ENCODE results near the gene OR2J3.
"Not testable (repeated sequence)": the region's sequence is repeated elsewhere in the genome, so short reads cannot be mapped to it uniquely, and the experiment has no call there.

Gene OR2J3

GRCh38 chr6:29087213-29087612, 20.6 kb upstream of the OR2J3 start, which contains the start of gene OR2B3:
Gene OR2B3, minus strand, starts transcription at chr6:29087313. Its CDS starts 65 bp downstream, at chr6:29087248.
- Histone ChIP-seq H3K27me3 (ENCODE audit: insufficient read depth, poor library complexity, severe bottlenecking) (no peaks in the 10 kb centered on the region), H3K36me3 (ENCODE audit: low read depth) (no peaks in the 10 kb centered on the region), H3K4me1 (ENCODE audit: insufficient read depth, poor library complexity, severe bottlenecking) (no peaks in the 10 kb centered on the region), H3K4me3 (ENCODE audit: severe bottlenecking) (no peak within 1 kb of the TSS), H3K27ac (ENCODE audit: poor library complexity, severe bottlenecking) (no peak within 1 kb of the TSS), H3K9me3 (ENCODE audit: severe bottlenecking) (peaks cover 4% of the 10 kb centered on the region)
- DNase-seq (ENCODE audit: low spot score) (no peak), ATAC-seq (ENCODE audit: low read depth) (no peak)
- TF ChIP-seq CTCF (IDR thresholded peaks at IDR 0.05; ENCODE audit: poor library complexity, severe bottlenecking) = no peak

GRCh38 chr6:29092957-29093356, 14.9 kb upstream of the OR2J3 start:
- no peak for ATAC-seq (ENCODE audit: low read depth)
- Histone ChIP-seq H3K27ac (ENCODE audit: poor library complexity, severe bottlenecking) (no peak overlapping the region), H3K9me3 (ENCODE audit: severe bottlenecking) (peaks cover 4% of the 10 kb centered on the region), H3K4me3 (ENCODE audit: severe bottlenecking) (no peak overlapping the region), H3K36me3 (ENCODE audit: low read depth) (no peaks in the 10 kb centered on the region), H3K27me3 (ENCODE audit: insufficient read depth, poor library complexity, severe bottlenecking) (peaks cover 3% of the 10 kb centered on the region), H3K4me1 (ENCODE audit: insufficient read depth, poor library complexity, severe bottlenecking) (no peaks in the 10 kb centered on the region)
- TF ChIP-seq CTCF (IDR thresholded peaks at IDR 0.05; ENCODE audit: poor library complexity, severe bottlenecking) = no peak
- no peak for DNase-seq (ENCODE audit: low spot score)

DNA sequence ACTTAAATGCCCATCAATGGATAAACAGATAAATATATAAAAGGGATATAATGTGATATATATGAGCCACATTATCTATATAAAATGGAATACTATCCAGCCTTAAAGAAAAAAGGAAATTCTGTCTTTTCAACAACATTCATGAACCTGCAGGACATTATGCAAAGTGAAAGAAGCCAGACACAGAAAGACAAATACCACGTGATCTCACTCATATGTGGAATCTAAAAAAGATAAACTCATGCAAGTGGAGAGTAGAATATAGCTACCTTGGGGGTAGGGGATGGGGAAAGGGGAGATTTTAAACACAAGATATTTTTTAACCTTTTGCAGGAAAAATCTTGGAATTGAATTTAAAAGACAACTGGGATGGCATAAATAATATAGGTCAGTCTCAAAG, 10.1 kb upstream of the OR2J3 start:
- DNase-seq (ENCODE audit: low spot score) (no peak), ATAC-seq (ENCODE audit: low read depth) (no peak)
- Histone ChIP-seq H3K27me3 (ENCODE audit: insufficient read depth, poor library complexity, severe bottlenecking) (peaks cover 3% of the 10 kb centered on the region), H3K9me3 (ENCODE audit: severe bottlenecking) (no peaks in the 10 kb centered on the region), H3K4me3 (ENCODE audit: severe bottlenecking) (no peak overlapping the region), H3K36me3 (ENCODE audit: low read depth) (no peaks in the 10 kb centered on the region), H3K4me1 (ENCODE audit: insufficient read depth, poor library complexity, severe bottlenecking) (no peaks in the 10 kb centered on the region), H3K27ac (ENCODE audit: poor library complexity, severe bottlenecking) (no peak overlapping the region)
- no peak for TF ChIP-seq CTCF (IDR thresholded peaks at IDR 0.05; ENCODE audit: poor library complexity, severe bottlenecking)

GRCh38 chr6:29099190-29099589, 8.7 kb upstream of the OR2J3 start, which contains the start of gene OR2J1:
Gene OR2J1, plus strand, starts transcription at chr6:29099490. Its CDS starts 1,453 bp downstream, at chr6:29100943.
- Histone ChIP-seq H3K4me3 (ENCODE audit: severe bottlenecking) (no peak within 1 kb of the TSS), H3K36me3 (ENCODE audit: low read depth) (no peaks in the 10 kb centered on the region), H3K27me3 (ENCODE audit: insufficient read depth, poor library complexity, severe bottlenecking) (peaks cover 6% of the 10 kb centered on the region), H3K4me1 (ENCODE audit: insufficient read depth, poor library complexity, severe bottlenecking) (no peaks in the 10 kb centered on the region), H3K27ac (ENCODE audit: poor library complexity, severe bottlenecking) (no peak within 1 kb of the TSS), H3K9me3 (ENCODE audit: severe bottlenecking) (no peaks in the 10 kb centered on the region)
- ATAC-seq (ENCODE audit: low read depth) (no peak), DNase-seq (ENCODE audit: low spot score) (no peak)
- no peak for TF ChIP-seq CTCF (IDR thresholded peaks at IDR 0.05; ENCODE audit: poor library complexity, severe bottlenecking)

DNA sequence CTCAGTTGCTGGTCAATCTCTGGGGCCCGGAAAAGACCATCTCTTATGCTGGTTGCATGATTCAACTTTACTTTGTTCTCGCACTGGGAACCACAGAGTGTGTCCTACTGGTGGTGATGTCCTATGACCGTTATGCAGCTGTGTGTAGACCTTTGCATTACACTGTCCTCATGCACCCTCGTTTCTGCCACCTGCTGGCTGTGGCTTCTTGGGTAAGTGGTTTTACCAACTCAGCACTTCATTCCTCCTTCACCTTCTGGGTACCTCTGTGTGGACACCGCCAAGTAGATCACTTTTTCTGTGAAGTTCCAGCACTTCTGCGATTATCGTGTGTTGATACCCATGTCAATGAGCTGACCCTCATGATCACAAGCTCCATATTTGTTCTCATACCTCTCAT, 4.3 kb downstream of the OR2J3 start:
- ATAC-seq (ENCODE audit: low read depth) = no peak
- Histone ChIP-seq H3K4me3 (ENCODE audit: severe bottlenecking) (no peak overlapping the region), H3K27me3 (ENCODE audit: insufficient read depth, poor library complexity, severe bottlenecking) (no peaks in the 10 kb centered on the region), H3K36me3 (ENCODE audit: low read depth) (no peaks in the 10 kb centered on the region), H3K9me3 (ENCODE audit: severe bottlenecking) (no peaks in the 10 kb centered on the region), H3K27ac (ENCODE audit: poor library complexity, severe bottlenecking) (no peak overlapping the region), H3K4me1 (ENCODE audit: insufficient read depth, poor library complexity, severe bottlenecking) (no peaks in the 10 kb centered on the region)
- no peak for TF ChIP-seq CTCF (IDR thresholded peaks at IDR 0.05; ENCODE audit: poor library complexity, severe bottlenecking)
- DNase-seq (ENCODE audit: low spot score) = no peak

- not testable (repeated sequence) for ATAC-seq (ENCODE audit: low read depth); H3K9me3 ChIP-seq (ENCODE audit: severe bottlenecking); H3K27me3 ChIP-seq (ENCODE audit: insufficient read depth, poor library complexity, severe bottlenecking)
Measured at GRCh38 chr6:29114964-29115363, 7.1 kb downstream of the OR2J3 start.

More at GRCh38 chr6:29114964-29115363, 7.1 kb downstream of the OR2J3 start:
- not testable (repeated sequence) for H3K27ac ChIP-seq (ENCODE audit: poor library complexity, severe bottlenecking); H3K36me3 ChIP-seq (ENCODE audit: low read depth); H3K4me3 ChIP-seq (ENCODE audit: severe bottlenecking); H3K4me1 ChIP-seq (ENCODE audit: insufficient read depth, poor library complexity, severe bottlenecking); DNase-seq (ENCODE audit: low spot score)

Data from RWPE2 (cell line).